Measurements from ENCODE around the gene SLC35F3. TPM values are rescaled to one million over a fixed set of nuclear protein-coding genes. Genes with fewer than 3 reads are reported as not detected.

Gene SLC35F3
- total and polyA plus RNA-seq, 2 experiments from 2014 or later, result 1.0 to 3.2 TPM

DNA sequence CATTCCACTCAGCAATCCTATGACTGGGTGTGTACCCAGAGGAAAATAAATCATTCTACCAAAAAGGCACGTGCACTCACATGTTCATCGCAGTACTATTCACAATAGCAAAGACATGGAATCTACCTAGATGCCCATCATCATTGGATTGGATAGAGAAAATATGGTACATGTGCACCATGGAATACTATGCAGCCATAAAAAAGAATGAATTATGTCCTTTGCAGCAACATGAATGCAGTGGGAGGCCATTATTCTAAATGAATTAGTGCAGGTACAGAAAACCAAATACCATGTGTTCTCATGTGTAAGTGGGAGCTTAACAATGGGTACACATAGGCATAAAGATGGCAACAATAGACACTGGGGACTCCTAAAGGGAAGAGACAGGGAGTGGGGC is 39.9 kb upstream of the SLC35F3 start (continued):
- TF ChIP-seq, protein P1, sequence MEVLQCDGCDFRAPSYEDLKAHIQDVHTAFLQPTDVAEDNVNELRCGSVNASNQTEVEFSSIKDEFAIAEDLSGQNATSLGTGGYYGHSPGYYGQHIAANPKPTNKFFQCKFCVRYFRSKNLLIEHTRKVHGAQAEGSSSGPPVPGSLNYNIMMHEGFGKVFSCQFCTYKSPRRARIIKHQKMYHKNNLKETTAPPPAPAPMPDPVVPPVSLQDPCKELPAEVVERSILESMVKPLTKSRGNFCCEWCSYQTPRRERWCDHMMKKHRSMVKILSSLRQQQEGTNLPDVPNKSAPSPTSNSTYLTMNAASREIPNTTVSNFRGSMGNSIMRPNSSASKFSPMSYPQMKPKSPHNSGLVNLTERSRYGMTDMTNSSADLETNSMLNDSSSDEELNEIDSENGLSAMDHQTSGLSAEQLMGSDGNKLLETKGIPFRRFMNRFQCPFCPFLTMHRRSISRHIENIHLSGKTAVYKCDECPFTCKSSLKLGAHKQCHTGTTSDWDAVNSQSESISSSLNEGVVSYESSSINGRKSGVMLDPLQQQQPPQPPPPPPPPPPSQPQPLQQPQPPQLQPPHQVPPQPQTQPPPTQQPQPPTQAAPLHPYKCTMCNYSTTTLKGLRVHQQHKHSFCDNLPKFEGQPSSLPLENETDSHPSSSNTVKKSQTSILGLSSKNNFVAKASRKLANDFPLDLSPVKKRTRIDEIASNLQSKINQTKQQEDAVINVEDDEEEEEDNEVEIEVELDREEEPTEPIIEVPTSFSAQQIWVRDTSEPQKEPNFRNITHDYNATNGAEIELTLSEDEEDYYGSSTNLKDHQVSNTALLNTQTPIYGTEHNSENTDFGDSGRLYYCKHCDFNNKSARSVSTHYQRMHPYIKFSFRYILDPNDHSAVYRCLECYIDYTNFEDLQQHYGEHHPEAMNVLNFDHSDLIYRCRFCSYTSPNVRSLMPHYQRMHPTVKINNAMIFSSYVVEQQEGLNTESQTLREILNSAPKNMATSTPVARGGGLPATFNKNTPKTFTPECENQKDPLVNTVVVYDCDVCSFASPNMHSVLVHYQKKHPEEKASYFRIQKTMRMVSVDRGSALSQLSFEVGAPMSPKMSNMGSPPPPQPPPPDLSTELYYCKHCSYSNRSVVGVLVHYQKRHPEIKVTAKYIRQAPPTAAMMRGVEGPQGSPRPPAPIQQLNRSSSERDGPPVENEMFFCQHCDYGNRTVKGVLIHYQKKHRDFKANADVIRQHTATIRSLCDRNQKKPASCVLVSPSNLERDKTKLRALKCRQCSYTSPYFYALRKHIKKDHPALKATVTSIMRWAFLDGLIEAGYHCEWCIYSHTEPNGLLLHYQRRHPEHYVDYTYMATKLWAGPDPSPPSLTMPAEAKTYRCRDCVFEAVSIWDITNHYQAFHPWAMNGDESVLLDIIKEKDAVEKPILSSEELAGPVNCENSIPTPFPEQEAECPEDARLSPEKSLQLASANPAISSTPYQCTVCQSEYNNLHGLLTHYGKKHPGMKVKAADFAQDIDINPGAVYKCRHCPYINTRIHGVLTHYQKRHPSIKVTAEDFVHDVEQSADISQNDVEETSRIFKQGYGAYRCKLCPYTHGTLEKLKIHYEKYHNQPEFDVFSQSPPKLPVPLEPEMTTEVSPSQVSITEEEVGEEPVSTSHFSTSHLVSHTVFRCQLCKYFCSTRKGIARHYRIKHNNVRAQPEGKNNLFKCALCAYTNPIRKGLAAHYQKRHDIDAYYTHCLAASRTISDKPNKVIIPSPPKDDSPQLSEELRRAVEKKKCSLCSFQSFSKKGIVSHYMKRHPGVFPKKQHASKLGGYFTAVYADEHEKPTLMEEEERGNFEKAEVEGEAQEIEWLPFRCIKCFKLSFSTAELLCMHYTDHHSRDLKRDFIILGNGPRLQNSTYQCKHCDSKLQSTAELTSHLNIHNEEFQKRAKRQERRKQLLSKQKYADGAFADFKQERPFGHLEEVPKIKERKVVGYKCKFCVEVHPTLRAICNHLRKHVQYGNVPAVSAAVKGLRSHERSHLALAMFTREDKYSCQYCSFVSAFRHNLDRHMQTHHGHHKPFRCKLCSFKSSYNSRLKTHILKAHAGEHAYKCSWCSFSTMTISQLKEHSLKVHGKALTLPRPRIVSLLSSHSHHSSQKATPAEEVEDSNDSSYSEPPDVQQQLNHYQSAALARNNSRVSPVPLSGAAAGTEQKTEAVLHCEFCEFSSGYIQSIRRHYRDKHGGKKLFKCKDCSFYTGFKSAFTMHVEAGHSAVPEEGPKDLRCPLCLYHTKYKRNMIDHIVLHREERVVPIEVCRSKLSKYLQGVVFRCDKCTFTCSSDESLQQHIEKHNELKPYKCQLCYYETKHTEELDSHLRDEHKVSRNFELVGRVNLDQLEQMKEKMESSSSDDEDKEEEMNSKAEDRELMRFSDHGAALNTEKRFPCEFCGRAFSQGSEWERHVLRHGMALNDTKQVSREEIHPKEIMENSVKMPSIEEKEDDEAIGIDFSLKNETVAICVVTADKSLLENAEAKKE (CRISPR knock-in tag; IDR thresholded peaks at IDR 0.05), result no peak

DNA sequence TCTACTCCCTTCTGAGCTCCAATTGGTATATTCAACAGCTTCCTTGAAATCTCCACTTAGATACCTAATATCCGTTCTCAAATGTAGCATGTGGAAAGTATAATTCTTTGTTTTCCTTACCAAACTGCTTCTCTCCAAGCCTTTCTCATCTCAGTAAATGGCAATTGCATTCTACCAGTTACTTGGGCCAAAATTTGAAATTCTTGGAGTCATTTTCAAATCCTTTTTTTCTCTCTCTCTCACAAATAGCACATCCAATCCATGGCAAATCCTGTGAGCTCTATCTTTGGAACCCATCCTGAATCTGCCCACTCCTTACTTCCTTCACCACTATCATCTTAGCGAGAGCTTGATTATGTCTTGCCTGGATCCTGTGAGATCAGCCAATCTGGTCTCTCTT is 39.3 kb upstream of the SLC35F3 start:
- H3K27me3 Mint-ChIP-seq (ENCODE audit: insufficient read depth, low read depth, poor library complexity), result no peaks in the 10 kb centered on the region
- TF ChIP-seq CREB1 (CRISPR knock-in tag; IDR thresholded peaks at IDR 0.05; ENCODE audit: low read depth) (no peak), STAT1 (IDR thresholded peaks at IDR 0.05; ENCODE audit: unreplicated experiment) (no peak)
- TF ChIP-seq, protein P2, sequence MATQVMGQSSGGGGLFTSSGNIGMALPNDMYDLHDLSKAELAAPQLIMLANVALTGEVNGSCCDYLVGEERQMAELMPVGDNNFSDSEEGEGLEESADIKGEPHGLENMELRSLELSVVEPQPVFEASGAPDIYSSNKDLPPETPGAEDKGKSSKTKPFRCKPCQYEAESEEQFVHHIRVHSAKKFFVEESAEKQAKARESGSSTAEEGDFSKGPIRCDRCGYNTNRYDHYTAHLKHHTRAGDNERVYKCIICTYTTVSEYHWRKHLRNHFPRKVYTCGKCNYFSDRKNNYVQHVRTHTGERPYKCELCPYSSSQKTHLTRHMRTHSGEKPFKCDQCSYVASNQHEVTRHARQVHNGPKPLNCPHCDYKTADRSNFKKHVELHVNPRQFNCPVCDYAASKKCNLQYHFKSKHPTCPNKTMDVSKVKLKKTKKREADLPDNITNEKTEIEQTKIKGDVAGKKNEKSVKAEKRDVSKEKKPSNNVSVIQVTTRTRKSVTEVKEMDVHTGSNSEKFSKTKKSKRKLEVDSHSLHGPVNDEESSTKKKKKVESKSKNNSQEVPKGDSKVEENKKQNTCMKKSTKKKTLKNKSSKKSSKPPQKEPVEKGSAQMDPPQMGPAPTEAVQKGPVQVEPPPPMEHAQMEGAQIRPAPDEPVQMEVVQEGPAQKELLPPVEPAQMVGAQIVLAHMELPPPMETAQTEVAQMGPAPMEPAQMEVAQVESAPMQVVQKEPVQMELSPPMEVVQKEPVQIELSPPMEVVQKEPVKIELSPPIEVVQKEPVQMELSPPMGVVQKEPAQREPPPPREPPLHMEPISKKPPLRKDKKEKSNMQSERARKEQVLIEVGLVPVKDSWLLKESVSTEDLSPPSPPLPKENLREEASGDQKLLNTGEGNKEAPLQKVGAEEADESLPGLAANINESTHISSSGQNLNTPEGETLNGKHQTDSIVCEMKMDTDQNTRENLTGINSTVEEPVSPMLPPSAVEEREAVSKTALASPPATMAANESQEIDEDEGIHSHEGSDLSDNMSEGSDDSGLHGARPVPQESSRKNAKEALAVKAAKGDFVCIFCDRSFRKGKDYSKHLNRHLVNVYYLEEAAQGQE (IDR thresholded peaks at IDR 0.05; ENCODE audit: unreplicated experiment), result no peak
- TF ChIP-seq, protein P1 (CRISPR knock-in tag; IDR thresholded peaks at IDR 0.05), result no peak

More for the DNA sequence above, 39.3 kb upstream of the SLC35F3 start:
- ATAC-seq (no peak), DNase-seq (ENCODE audit: low spot score) (no peak)
- Histone ChIP-seq H2AFZ (no peak overlapping the region), H3K79me2 (replicated peaks; ENCODE audit: insufficient read depth) (no peaks in the 10 kb centered on the region), H3K27ac (ENCODE audit: low read depth) (no peak overlapping the region), H4K20me1 (replicated peaks; ENCODE audit: insufficient read depth) (no peaks in the 10 kb centered on the region), H3K4me3 (no peak overlapping the region), H3K4me2 (no peak overlapping the region), H3F3A (replicated peaks; ENCODE audit: low read depth) (no peaks in the 10 kb centered on the region), H3K4me1 (ENCODE audit: insufficient read depth) (no peaks in the 10 kb centered on the region), H3K27me3 (ENCODE audit: insufficient read depth) (no peaks in the 10 kb centered on the region), H3K9me2 (ENCODE audit: insufficient read depth) (peaks cover 13% of the 10 kb centered on the region), H3K36me3 (ENCODE audit: insufficient read depth) (no peaks in the 10 kb centered on the region; the same call in 1 of the 2 replicates)
- H3K36me3 Mint-ChIP-seq (ENCODE audit: low read depth), result peaks cover 25% of the 10 kb centered on the region
- H3K4me3 Mint-ChIP-seq, result no peak overlapping the region
- H3K27ac Mint-ChIP-seq, result no peak overlapping the region
- peaks cover 46% of the 10 kb centered on the region for H3K9me3 Mint-ChIP-seq
- H3K4me1 Mint-ChIP-seq, result no peaks in the 10 kb centered on the region
